B cell (primary cell): ENCODE data around the gene C1orf198. TPM values are rescaled to one million over a fixed set of nuclear protein-coding genes. Genes with fewer than 3 reads are reported as not detected.

ENCODE experiments used
- ATAC-seq: fragments of 200-7000 bp; cut with Tn5 transposase; one replicate; pipeline ENCODE4 v1.10.0; 2021; ENCODE audit warnings: low read depth, mild to moderate bottlenecking, moderate number of reproducible peaks, moderate library complexity
- CTCF ChIA-PET: fragments of 350-600 bp; sonication (Branson Sonifier 250); formaldehyde crosslinking; loops from one replicate; lab custom pipeline; 2021; ENCODE audit warnings: antibody characterized with exemption, inconsistent platforms; lab: Charles Lee
- POLR2A ChIA-PET: fragments of 350-600 bp; sonication (Branson Sonifier 250); formaldehyde crosslinking; loops from one replicate; lab custom pipeline; 2021; ENCODE audit warnings: antibody characterized with exemption; lab: Charles Lee
- DNase-seq: peaks from one replicate; pipeline ENCODE4 v3.0.0; 2013
- H2AFZ ChIP-seq: 2 replicates; pipeline ENCODE4 v1.6.1; 2012; ENCODE audit warnings: mild to moderate bottlenecking, low read depth, low read length; ENCODE audit not compliant: insufficient read depth, poor library complexity, severe bottlenecking
- H3K27ac ChIP-seq, 2 donors: 1 replicate in 1 of 2; 2 replicates in 1 of 2; pipeline ENCODE4 v1.5.1; 2012 to 2013; ENCODE audit warnings: low read length in 2 of 2, mild to moderate bottlenecking in 2 of 2, moderate library complexity in 1 of 2
- H3K27me3 ChIP-seq, 4 experiments: fragments of 200-600 bp in 1 of 4; sonication (generic) in 1 of 4; replicated peaks in 1 of 4; 1 replicate in 2 of 4; 2 replicates in 2 of 4; pipeline versions ENCODE4 v1.6.1 to v1.7.0; 2013 to 2016; ENCODE audit warnings: low read length in 3 of 4, mild to moderate bottlenecking in 2 of 4, mixed read lengths in 1 of 4, moderate library complexity in 1 of 4; ENCODE audit not compliant: insufficient read depth in 4 of 4, control insufficient read depth in 3 of 4; ENCODE audit errors: control extremely low read depth in 1 of 4
- H3K36me3 ChIP-seq, 2 experiments: replicated peaks in 1 of 2; 1 replicate in 1 of 2; 2 replicates in 1 of 2; pipeline versions ENCODE4 v1.6.1 to v1.7.1; 2013; ENCODE audit warnings: low read length in 1 of 2; ENCODE audit not compliant: insufficient read depth in 2 of 2, control insufficient read depth in 1 of 2; ENCODE audit errors: control extremely low read depth in 1 of 2, extremely low read depth in 1 of 2
- H3K4me1 ChIP-seq, 2 donors: fragments of 200-600 bp in 1 of 2; sonication (generic) in 1 of 2; 1 replicate in 1 of 2; 2 replicates in 1 of 2; pipeline versions ENCODE4 v1.5.1 to v1.6.1; 2013 to 2017; ENCODE audit warnings: low read length in 2 of 2; ENCODE audit not compliant: control insufficient read depth in 2 of 2, insufficient read depth in 2 of 2
- H3K4me2 ChIP-seq: replicated peaks from 2 replicates; pipeline ENCODE3; 2012; ENCODE audit warnings: mild to moderate bottlenecking, low read depth, low read length; ENCODE audit not compliant: poor library complexity, severe bottlenecking
- H3K4me3 ChIP-seq, 5 experiments: fragments of 200-600 bp in 1 of 5; sonication (generic) in 1 of 5; 1 replicate in 3 of 5; 2 replicates in 2 of 5; pipeline versions ENCODE4 v1.5.1 to v1.7.0; 2011 to 2016; ENCODE audit warnings: low read length in 4 of 5, mild to moderate bottlenecking in 4 of 5, low read depth in 2 of 5, control low read depth in 1 of 5, moderate library complexity in 1 of 5; ENCODE audit not compliant: insufficient read depth in 1 of 5; ENCODE audit errors: control extremely low read depth in 1 of 5, extremely low read depth in 1 of 5
- H3K79me2 ChIP-seq: fragments of 200-600 bp; sonication (generic); one replicate; pipeline ENCODE4 v1.6.0; 2016; ENCODE audit warnings: low read length; ENCODE audit not compliant: control insufficient read depth, insufficient read depth
- H3K9ac ChIP-seq: fragments of 200-600 bp; sonication (generic); 2 replicates; pipeline ENCODE4 v1.6.1; 2017; ENCODE audit warnings: mild to moderate bottlenecking, low read length, moderate library complexity
- H3K9me3 ChIP-seq, 3 donors: one replicate each; pipeline versions ENCODE4 v1.6.1 to v1.7.1; 2013; ENCODE audit warnings: low read length in 2 of 3; ENCODE audit not compliant: control insufficient read depth in 2 of 3, insufficient read depth in 1 of 3; ENCODE audit errors: control extremely low read depth in 1 of 3
- H4K20me1 ChIP-seq: 2 replicates; pipeline ENCODE4 v1.6.0; 2012; ENCODE audit warnings: mild to moderate bottlenecking, low read length; ENCODE audit not compliant: insufficient read depth, control insufficient read depth, poor library complexity, severe bottlenecking
- H3K27ac Mint-ChIP-seq: one replicate; pipeline ENCODE4 v1.8.0; 2021; ENCODE audit warnings: mixed read lengths
- H3K27me3 Mint-ChIP-seq: one replicate; pipeline ENCODE4 v1.8.0; 2021; ENCODE audit warnings: mixed read lengths
- H3K4me1 Mint-ChIP-seq: one replicate; pipeline ENCODE4 v1.8.0; 2021; ENCODE audit warnings: mixed read lengths
- H3K4me3 Mint-ChIP-seq: one replicate; pipeline ENCODE4 v1.8.0; 2021; ENCODE audit warnings: mixed read lengths
- H3K9me3 Mint-ChIP-seq: one replicate; pipeline ENCODE4 v1.8.0; 2022; ENCODE audit warnings: mixed read lengths; ENCODE audit not compliant: insufficient read depth
- CTCF ChIP-seq: fragments of 200-600 bp; IDR thresholded peaks from one replicate; pipeline ENCODE4 v1.8.0; 2022; ENCODE audit warnings: antibody characterized with exemption, mild to moderate bottlenecking
- EZH2 ChIP-seq: IDR thresholded peaks from 2 replicates; pipeline ENCODE4 v1.6.1; 2012; ENCODE audit warnings: borderline replicate concordance, low read depth, mild to moderate bottlenecking, moderate library complexity, low read length; ENCODE audit not compliant: insufficient read depth, poor library complexity, severe bottlenecking
- WGBS: methylation state at CpG from one replicate; pipeline ENCODE4 v1.1.5; 2013; ENCODE audit warnings: missing lambda C conversion rate; ENCODE audit not compliant: insufficient coverage; 5-methylcytosine and 5-hydroxymethylcytosine counted together
- intact Hi-C: fragments of 100-400 bp; cut with micrococcal nuclease; formaldehyde crosslinking; loops from one replicate; pipeline ENCODE4 v1.10.0; 2022
- polyA plus RNA-seq: library from polyadenylated mRNA; depleted of rRNA; stranded (reverse); fragments of >200 nt; gene quantifications from 2 replicates; pipeline ENCODE4 v1.2.3, GENCODE V29; 2012
- total RNA-seq, 2 donors: library from RNA; stranded (reverse); fragments of 120-200 nt in 1 of 2; gene quantifications; 1 replicate in 1 of 2; 2 replicates in 1 of 2; pipeline versions ENCODE4 v1.2.3 to v1.2.4, GENCODE V29; 2013 to 2022

Gene C1orf198
- total and polyA plus RNA-seq, 2 donors (not counting 1 experiment from before 2014, with no cell fraction given), result 1.0 to 6.6 TPM

GRCh38 chr1:230870916-230871315 lies 2.6 kb upstream of the C1orf198 start:
- WGBS, result 98% methylated on average over 4 of the region's 4 CpGs
- peaks cover 0 to 28% (median 18%) of the 10 kb centered on the region in 4 experiments for H3K27me3 ChIP-seq
- intact Hi-C loops, result no loop called here
- H3K36me3 ChIP-seq, result no peaks in the 10 kb centered on the region
- peaks cover 12 to 13% of the 10 kb centered on the region in 2 donors for H3K4me1 ChIP-seq
- Mint-ChIP-seq H3K27ac (no peak overlapping the region), H3K27me3 (peaks cover 54% of the 10 kb centered on the region), H3K4me1 (peaks cover 12% of the 10 kb centered on the region), H3K9me3 (no peaks in the 10 kb centered on the region), H3K4me3 (no peak overlapping the region)
- no peak overlapping the region for H3K9ac ChIP-seq
- H3K9me3 ChIP-seq, result no peaks in the 10 kb centered on the region
- no peak overlapping the region for H3K4me2 ChIP-seq
- no peaks in the 10 kb centered on the region for H4K20me1 ChIP-seq
- POLR2A ChIA-PET, result no interaction called here
- no peaks in the 10 kb centered on the region for H3K79me2 ChIP-seq
- no peak overlapping the region for H3K27ac ChIP-seq
- DNase-seq, result no peak
- CTCF ChIA-PET, result no interaction called here
- no peak overlapping the region for H3K4me3 ChIP-seq
- no peak for ATAC-seq
- no peak overlapping the region for H2AFZ ChIP-seq
- TF ChIP-seq EZH2 (no peak), CTCF (no peak)

GRCh38 chr1:230869500-230869899 lies 1.2 kb upstream of the C1orf198 start:
- H3K9ac ChIP-seq, result no peak overlapping the region
- H3K9me3 ChIP-seq, result no peaks in the 10 kb centered on the region
- H3K36me3 ChIP-seq, result no peaks in the 10 kb centered on the region
- H3K4me1 ChIP-seq, result peaks cover 12 to 13% of the 10 kb centered on the region in 2 donors
- TF ChIP-seq CTCF (no peak), EZH2 (no peak)
- H3K27me3 ChIP-seq, result peaks cover 0 to 27% (median 17%) of the 10 kb centered on the region in 4 experiments
- no peaks in the 10 kb centered on the region for H3K9me3 Mint-ChIP-seq
- DNase-seq, result no peak
- no peaks in the 10 kb centered on the region for H4K20me1 ChIP-seq
- H3K4me3 ChIP-seq, result no peak overlapping the region
- WGBS, result no CpG with 5 or more reads among the region's 4 CpGs
- H3K79me2 ChIP-seq, result no peaks in the 10 kb centered on the region
- intact Hi-C loops, result loop anchor here (2.0 to 5.0 kb wide), 2 partner anchors 173 to 551 kb away; partner anchors contain the start of gene FAM89A
- no peak overlapping the region for H2AFZ ChIP-seq
- H3K4me2 ChIP-seq, result no peak overlapping the region
- peak overlapping the region; percentile 76 for H3K4me3 Mint-ChIP-seq
- H3K27ac Mint-ChIP-seq, result peak overlapping the region; percentile 26
- peaks cover 46% of the 10 kb centered on the region for H3K27me3 Mint-ChIP-seq
- ChIA-PET POLR2A (no interaction called here), CTCF (no interaction called here)
- peaks cover 12% of the 10 kb centered on the region for H3K4me1 Mint-ChIP-seq
- no peak overlapping the region for H3K27ac ChIP-seq
- no peak for ATAC-seq
